OCI-LY7 (cell line): ENCODE data around the gene C1orf74. TPM values are rescaled to one million over a fixed set of nuclear protein-coding genes. Genes with fewer than 3 reads are reported as not detected.
A peak's percentile ranks its signal among the peaks of the same experiment; 100 is the strongest.

ENCODE experiments used
- BruUV-seq: library from RNA; stranded (reverse); fragments of 400-500 nt; replicated peaks from 2 replicates; lab custom pipeline; 2021; lab: Mats Ljungman, UMichigan
- CTCF ChIA-PET: fragments of 300-600 bp; sonication (Branson Sonifier 250); formaldehyde crosslinking; loops from one replicate; lab custom pipeline; 2022; ENCODE audit warnings: antibody characterized with exemption; ENCODE audit not compliant: unreplicated experiment; lab: Charles Lee
- POLR2A ChIA-PET: fragments of 300-600 bp; sonication (Branson Sonifier 250); formaldehyde crosslinking; loops from one replicate; lab custom pipeline; 2022; ENCODE audit warnings: antibody characterized with exemption; lab: Charles Lee
- DNase-seq: peaks from one replicate; pipeline ENCODE4 v3.0.0-alpha.2; 2015; ENCODE audit warnings: low spot score
- H2AFZ ChIP-seq: fragments of 200-600 bp; sonication (generic), shearing (Covaris generic); 2 replicates; pipeline ENCODE4 v1.6.1; 2014; ENCODE audit warnings: mild to moderate bottlenecking, antibody characterized with exemption, low read length, moderate library complexity
- H3K27ac ChIP-seq: fragments of 200-600 bp; sonication (generic); 2 replicates; pipeline ENCODE4 v1.5.1; 2014; ENCODE audit warnings: mixed run types, low read depth, mild to moderate bottlenecking, moderate library complexity, low read length, inconsistent platforms; ENCODE audit not compliant: poor library complexity, severe bottlenecking
- H3K36me3 ChIP-seq: fragments of 200-600 bp; sonication (generic); 2 replicates; pipeline ENCODE4 v1.6.1; 2014; ENCODE audit warnings: mild to moderate bottlenecking, antibody characterized with exemption, low read length, moderate library complexity, mixed read lengths; ENCODE audit not compliant: insufficient read depth
- H3K4me1 ChIP-seq: fragments of 200-600 bp; sonication (generic); 2 replicates; pipeline ENCODE4 v1.5.1; 2014; ENCODE audit warnings: mild to moderate bottlenecking, low read length; ENCODE audit not compliant: insufficient read depth, poor library complexity, severe bottlenecking
- H3K4me2 ChIP-seq: fragments of 200-600 bp; sonication (generic); 2 replicates; pipeline ENCODE4 v1.6.1; 2014; ENCODE audit warnings: mild to moderate bottlenecking, low read length
- H3K4me3 ChIP-seq: fragments of 200-600 bp; sonication (generic); 2 replicates; pipeline ENCODE4 v1.5.1; 2014; ENCODE audit warnings: mild to moderate bottlenecking, low read depth, low read length; ENCODE audit not compliant: poor library complexity, severe bottlenecking
- H3K79me2 ChIP-seq: fragments of 200-600 bp; sonication (generic); 2 replicates; pipeline ENCODE4 v1.6.1; 2016; ENCODE audit warnings: low read depth, mild to moderate bottlenecking, low read length, moderate library complexity, mixed read lengths; ENCODE audit not compliant: insufficient read depth
- H3K9me2 ChIP-seq: fragments of 200-600 bp; sonication (generic); 2 replicates; pipeline ENCODE4 v1.6.1; 2016; ENCODE audit warnings: mild to moderate bottlenecking, low read length, mixed read lengths; ENCODE audit not compliant: insufficient read depth
- H3K9me3 ChIP-seq: fragments of 200-600 bp; sonication (generic); 2 replicates; pipeline ENCODE4 v1.6.1; 2014; ENCODE audit warnings: mild to moderate bottlenecking, mixed run types, low read length, mixed read lengths
- H4K20me1 ChIP-seq: fragments of 200-600 bp; sonication (generic); 2 replicates; pipeline ENCODE4 v1.6.1; 2014; ENCODE audit warnings: mild to moderate bottlenecking, antibody characterized with exemption, low read length, moderate library complexity, mixed read lengths; ENCODE audit not compliant: insufficient read depth
- EZH2phosphoT487 ChIP-seq: fragments of 200-600 bp; sonication (generic); IDR thresholded peaks from 2 replicates; pipeline ENCODE4 v1.6.1; 2018; ENCODE audit warnings: low read depth, borderline replicate concordance, mild to moderate bottlenecking, mixed run types, antibody characterized with exemption, low read length, moderate library complexity, mixed read lengths
- intact Hi-C: fragments of 100-400 bp; cut with micrococcal nuclease; formaldehyde crosslinking; loops from one replicate; pipeline ENCODE4 v1.10.0; 2022; ENCODE audit not compliant: unreplicated experiment
- total RNA-seq, 2 experiments: library from RNA; depleted of rRNA in 1 of 2; stranded (reverse); fragments of >200 nt in 1 of 2; shearing (Covaris generic) in 1 of 2; gene quantifications; 2 replicates each; pipeline ENCODE4 v1.2.3, GENCODE V29; 2014 to 2022
- TF ChIP-seq, protein P1 (sequence below): fragments of 200-600 bp; sonication (generic); conservative IDR thresholded peaks from 2 replicates; pipeline ENCODE4 v1.5.1; 2014; ENCODE audit warnings: mild to moderate bottlenecking, antibody characterized with exemption, low read length, moderate library complexity, mixed read lengths

C1orf74 gene
- total RNA-seq, 2 experiments from 2014 or later: 4.2 to 4.4 TPM

GRCh38 chr1:209755926-209756614 is 28.3 kb downstream of the C1orf74 start, which contains the start of gene TRAF3IP3:
TSS of gene TRAF3IP3 (plus strand) at chr1:209756053. CDS start at chr1:209760040, 3,987 bp downstream.
- BruUV-seq: TSS peak; percentile 86
- Histone ChIP-seq H3K4me2 (peak within 1 kb of the TSS; percentile 75), H3K36me3 (peaks cover 20% of the 10 kb centered on the region), H3K4me1 (peaks cover 37% of the 10 kb centered on the region), H3K79me2 (peaks cover 9% of the 10 kb centered on the region; the same call in 1 of the 2 replicates), H3K4me3 (peak within 1 kb of the TSS; percentile 69), H4K20me1 (no peaks in the 10 kb centered on the region), H3K27ac (peak within 1 kb of the TSS; percentile 74), H3K9me2 (no peaks in the 10 kb centered on the region), H3K9me3 (no peaks in the 10 kb centered on the region), H2AFZ (peak within 1 kb of the TSS; percentile 96)
- TF ChIP-seq, protein P1, sequence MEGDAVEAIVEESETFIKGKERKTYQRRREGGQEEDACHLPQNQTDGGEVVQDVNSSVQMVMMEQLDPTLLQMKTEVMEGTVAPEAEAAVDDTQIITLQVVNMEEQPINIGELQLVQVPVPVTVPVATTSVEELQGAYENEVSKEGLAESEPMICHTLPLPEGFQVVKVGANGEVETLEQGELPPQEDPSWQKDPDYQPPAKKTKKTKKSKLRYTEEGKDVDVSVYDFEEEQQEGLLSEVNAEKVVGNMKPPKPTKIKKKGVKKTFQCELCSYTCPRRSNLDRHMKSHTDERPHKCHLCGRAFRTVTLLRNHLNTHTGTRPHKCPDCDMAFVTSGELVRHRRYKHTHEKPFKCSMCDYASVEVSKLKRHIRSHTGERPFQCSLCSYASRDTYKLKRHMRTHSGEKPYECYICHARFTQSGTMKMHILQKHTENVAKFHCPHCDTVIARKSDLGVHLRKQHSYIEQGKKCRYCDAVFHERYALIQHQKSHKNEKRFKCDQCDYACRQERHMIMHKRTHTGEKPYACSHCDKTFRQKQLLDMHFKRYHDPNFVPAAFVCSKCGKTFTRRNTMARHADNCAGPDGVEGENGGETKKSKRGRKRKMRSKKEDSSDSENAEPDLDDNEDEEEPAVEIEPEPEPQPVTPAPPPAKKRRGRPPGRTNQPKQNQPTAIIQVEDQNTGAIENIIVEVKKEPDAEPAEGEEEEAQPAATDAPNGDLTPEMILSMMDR: no peak
- no peak for TF ChIP-seq EZH2phosphoT487
- POLR2A ChIA-PET: interaction anchor here (0.5 to 6.1 kb wide), 14 partner anchors 10 to 1972 kb away, joined by 3 to 50 read pairs (median 4); partner anchors contain the start of gene C1orf74
- CTCF ChIA-PET: interaction anchor here (1.4 kb wide), 2 partner anchors 12 to 13 kb away, joined by 3 to 5 read pairs; no protein-coding TSS in a partner anchor
- intact Hi-C loops: loop anchor here (1.0 to 10.0 kb wide), 3 partner anchors 28 to 579 kb away; partner anchors contain the start of genes C1orf74 and UTP25
- peak; percentile 86 for DNase-seq

GRCh38 chr1:209755256-209755655 is 29.1 kb downstream of the C1orf74 start:
- H2AFZ ChIP-seq: peak overlapping the region; percentile 96
- H3K9me3 ChIP-seq: no peaks in the 10 kb centered on the region
- H3K36me3 ChIP-seq: peaks cover 15% of the 10 kb centered on the region
- no peak for DNase-seq
- H3K9me2 ChIP-seq: no peaks in the 10 kb centered on the region
- H3K4me1 ChIP-seq: peaks cover 37% of the 10 kb centered on the region
- CTCF ChIA-PET: interaction anchor here (1.4 kb wide), 1 partner anchor 12 kb away, joined by 3 read pairs; no protein-coding TSS in a partner anchor
- peak overlapping the region; percentile 75 for H3K4me2 ChIP-seq
- no TSS peak for BruUV-seq
- intact Hi-C loops: loop anchor here (10.0 kb wide), 1 partner anchor 580 kb away; no protein-coding TSS in a partner anchor
- H4K20me1 ChIP-seq: no peaks in the 10 kb centered on the region
- peak overlapping the region; percentile 69 for H3K4me3 ChIP-seq
- POLR2A ChIA-PET: interaction anchor here (0.6 to 6.1 kb wide), 12 partner anchors 9 to 1973 kb away, joined by 3 to 50 read pairs (median 4); partner anchors contain the start of gene C1orf74
- TF ChIP-seq, protein P1: no peak
- no peak for TF ChIP-seq EZH2phosphoT487
- peaks cover 9% of the 10 kb centered on the region; the same call in 1 of the 2 replicates for H3K79me2 ChIP-seq
- peak overlapping the region; percentile 74 for H3K27ac ChIP-seq
